Adipocyte (in vitro differentiated cells): ENCODE data around the gene FN3KRP.

Experiments
- DNase-seq: peaks from one replicate; pipeline ENCODE4 v3.0.0-alpha.2; 2015; ENCODE audit warnings: low read depth
- H3K27me3 ChIP-seq: replicated peaks from 2 replicates; pipeline ENCODE4 v1.7.0; 2013; ENCODE audit warnings: mild to moderate bottlenecking, low read length, moderate library complexity; ENCODE audit not compliant: control insufficient read depth, insufficient read depth
- H3K36me3 ChIP-seq: 2 replicates; pipeline ENCODE4 v1.7.0; 2013; ENCODE audit warnings: low read length, mild to moderate bottlenecking, moderate library complexity; ENCODE audit not compliant: control insufficient read depth, insufficient read depth, severe bottlenecking
- H3K4me1 ChIP-seq: 2 replicates; pipeline ENCODE4 v1.7.0; 2013; ENCODE audit warnings: mild to moderate bottlenecking, low read length, moderate library complexity; ENCODE audit not compliant: control insufficient read depth, insufficient read depth
- H3K4me3 ChIP-seq: 2 replicates; pipeline ENCODE4 v1.7.0; 2013; ENCODE audit warnings: mild to moderate bottlenecking, low read length, moderate library complexity
- H3K9ac ChIP-seq: 2 replicates; pipeline ENCODE4 v1.7.0; 2013; ENCODE audit warnings: mild to moderate bottlenecking, low read length, moderate library complexity
- H3K9me3 ChIP-seq: 2 replicates; pipeline ENCODE4 v1.7.0; 2013; ENCODE audit warnings: mild to moderate bottlenecking, low read length, moderate library complexity; ENCODE audit not compliant: control insufficient read depth

FN3KRP gene

DNA sequence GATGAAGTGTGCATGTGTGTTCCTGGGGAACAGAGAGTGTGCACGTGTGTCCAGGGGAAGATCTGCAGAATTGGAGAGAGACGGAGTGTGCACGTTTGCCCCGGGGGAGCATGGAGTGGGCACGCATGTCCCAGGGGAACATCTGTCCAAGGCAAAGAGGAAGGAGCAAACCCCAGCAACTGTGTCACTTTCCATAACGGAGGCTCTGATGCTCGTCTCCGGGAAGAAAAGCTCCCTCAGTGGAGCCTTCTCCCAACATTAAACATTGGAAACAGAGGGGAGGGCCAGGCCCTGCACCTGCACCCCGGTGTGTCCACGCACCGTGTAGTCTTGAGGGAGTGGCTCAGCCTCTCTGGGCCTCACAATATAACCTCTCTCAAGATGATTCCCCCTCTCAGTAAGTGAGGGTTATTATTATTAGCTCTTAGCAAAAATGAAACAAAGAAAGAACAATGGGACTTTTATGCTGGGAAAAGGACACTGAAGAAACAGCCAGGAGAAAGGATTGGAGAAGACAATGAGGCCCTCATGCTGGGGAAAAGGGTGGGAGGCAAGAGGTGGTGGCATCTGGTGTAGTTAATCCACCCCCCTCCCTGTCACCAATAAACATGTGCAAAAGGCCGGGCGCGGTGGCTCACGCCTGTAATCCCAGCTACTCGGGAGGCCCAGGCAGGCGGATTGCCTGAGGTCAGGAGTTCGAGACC, 25.6 kb upstream of the FN3KRP start:
- H3K27me3 ChIP-seq: no peaks in the 10 kb centered on the region
- no peak overlapping the region for H3K9ac ChIP-seq
- DNase-seq: no peak
- H3K9me3 ChIP-seq: peaks cover 9% of the 10 kb centered on the region
- no peaks in the 10 kb centered on the region for H3K36me3 ChIP-seq
- H3K4me3 ChIP-seq: no peak overlapping the region
- H3K4me1 ChIP-seq: no peaks in the 10 kb centered on the region

DNA sequence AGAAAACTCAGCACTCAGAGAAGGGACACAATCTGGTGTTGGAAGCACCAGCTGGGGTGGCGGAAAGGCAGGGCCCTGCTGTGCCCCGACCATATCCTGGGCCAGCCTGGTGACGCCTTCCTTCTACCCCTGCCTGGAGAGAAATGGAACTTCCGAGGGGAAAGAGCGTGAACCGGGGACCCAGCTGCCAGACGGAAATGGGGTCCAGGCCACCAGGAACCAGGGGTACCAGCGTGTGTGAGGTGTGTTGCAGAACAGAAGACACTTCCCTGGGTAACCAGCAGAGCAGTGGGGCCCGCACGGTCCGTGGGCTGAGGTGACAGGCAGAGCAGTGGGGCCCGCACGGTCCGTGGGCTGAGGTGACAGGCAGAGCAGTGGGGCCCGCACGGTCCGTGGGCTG, 24.8 kb upstream of the FN3KRP start:
- Histone ChIP-seq H3K36me3 (no peaks in the 10 kb centered on the region), H3K9ac (no peak overlapping the region), H3K9me3 (peaks cover 9% of the 10 kb centered on the region), H3K27me3 (no peaks in the 10 kb centered on the region), H3K4me3 (no peak overlapping the region), H3K4me1 (no peaks in the 10 kb centered on the region)
- DNase-seq: no peak

DNA sequence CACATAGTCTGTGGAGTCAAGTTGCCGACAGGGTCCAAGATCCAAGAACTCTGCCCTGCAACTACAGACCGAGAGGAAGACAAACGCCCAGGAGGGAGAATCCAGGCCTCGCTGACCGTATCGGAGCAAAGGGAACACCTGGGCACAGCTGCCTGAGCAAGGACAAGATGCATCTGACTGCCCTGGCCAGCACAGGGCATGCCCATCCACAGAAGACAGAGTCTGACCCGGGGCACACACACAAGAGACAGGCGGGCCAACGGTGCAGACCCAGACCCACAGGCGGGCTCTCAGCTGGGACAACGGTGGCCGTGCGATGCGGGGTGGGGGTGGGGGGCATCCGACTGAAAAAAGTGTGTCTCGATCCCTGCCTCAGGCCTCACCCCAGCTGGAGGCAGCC, 24.2 kb upstream of the FN3KRP start:
- DNase-seq: no peak
- Histone ChIP-seq H3K4me1 (peaks cover 2% of the 10 kb centered on the region), H3K4me3 (no peak overlapping the region), H3K27me3 (no peaks in the 10 kb centered on the region), H3K36me3 (no peaks in the 10 kb centered on the region), H3K9me3 (peaks cover 9% of the 10 kb centered on the region), H3K9ac (no peak overlapping the region)

DNA sequence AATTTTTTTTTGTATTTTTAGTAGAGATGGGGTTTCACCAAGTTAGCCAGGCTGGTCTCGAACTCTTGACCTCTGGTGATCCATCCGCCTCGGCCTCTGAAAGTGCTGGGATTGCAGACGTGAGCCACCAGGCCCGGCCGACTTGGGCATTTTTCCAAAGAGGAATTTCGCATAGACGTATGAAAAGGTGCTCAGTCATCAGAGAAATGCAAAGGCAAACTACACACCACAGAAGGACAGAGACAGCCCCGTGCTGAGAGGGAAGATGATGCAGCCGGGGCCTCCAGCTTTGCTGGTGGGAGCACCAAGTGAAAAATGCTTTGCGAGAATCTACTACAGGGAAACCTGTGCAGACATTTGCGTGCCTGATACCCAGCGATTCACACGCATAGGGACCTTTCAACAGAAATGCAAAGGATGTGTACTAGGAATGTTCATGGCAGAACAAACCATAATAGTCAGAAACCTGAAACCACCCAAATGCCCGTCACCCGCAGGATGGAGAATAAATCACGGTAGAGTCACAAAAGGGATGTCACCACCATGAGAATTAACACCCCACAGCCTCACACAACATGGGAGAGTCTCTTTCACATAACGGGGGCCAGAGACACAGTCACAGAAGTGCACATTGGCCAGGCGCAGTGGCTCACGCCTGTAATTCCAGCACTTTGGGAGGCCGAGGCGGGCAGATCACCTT, 23.2 kb upstream of the FN3KRP start:
- Histone ChIP-seq H3K9me3 (peaks cover 9% of the 10 kb centered on the region), H3K4me1 (peaks cover 5% of the 10 kb centered on the region), H3K27me3 (no peaks in the 10 kb centered on the region), H3K36me3 (no peaks in the 10 kb centered on the region), H3K9ac (no peak overlapping the region), H3K4me3 (no peak overlapping the region)
- DNase-seq: no peak

DNA sequence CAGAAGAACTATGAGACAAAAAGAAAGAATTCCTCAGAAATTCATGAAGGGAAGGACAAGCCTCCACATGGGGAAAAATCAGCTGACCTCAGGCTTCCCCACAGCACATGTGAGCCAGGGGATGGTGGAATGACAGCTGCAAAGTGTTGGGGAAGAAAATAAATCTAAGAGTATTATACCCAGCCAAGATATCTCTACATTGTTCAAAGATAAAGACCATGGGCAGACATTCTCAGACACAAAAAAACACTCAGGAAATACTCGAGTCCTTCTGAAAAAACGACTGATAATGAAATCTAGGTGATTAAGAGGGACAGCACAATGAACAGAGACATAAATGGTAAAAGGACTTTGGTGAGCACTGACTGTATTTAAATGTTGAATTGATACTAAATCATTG, 21.9 kb upstream of the FN3KRP start:
- Histone ChIP-seq H3K9ac (no peak overlapping the region), H3K27me3 (no peaks in the 10 kb centered on the region), H3K9me3 (peaks cover 9% of the 10 kb centered on the region), H3K4me1 (peaks cover 9% of the 10 kb centered on the region), H3K36me3 (no peaks in the 10 kb centered on the region), H3K4me3 (no peak overlapping the region)
- no peak for DNase-seq

DNA sequence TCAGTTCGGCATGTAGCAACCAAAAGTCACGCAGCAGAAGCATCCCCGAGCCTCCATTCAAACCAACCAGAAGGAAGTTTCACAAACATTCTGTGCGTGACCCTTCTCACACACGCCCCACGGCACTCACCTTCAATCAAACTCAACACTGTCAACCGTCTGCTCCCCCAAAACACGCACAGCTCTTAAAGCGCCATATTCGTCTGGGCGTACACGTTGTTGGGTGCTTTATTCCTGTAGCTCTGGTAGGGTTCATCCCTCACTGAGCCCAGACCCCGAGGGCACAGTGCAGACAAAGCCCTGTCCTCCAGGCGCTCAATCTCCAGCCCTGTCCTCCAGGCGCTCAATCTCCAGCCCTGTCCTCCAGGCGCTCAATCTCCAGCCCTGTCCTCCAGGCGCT, 20.2 kb upstream of the FN3KRP start:
- no peaks in the 10 kb centered on the region for H3K27me3 ChIP-seq
- no peaks in the 10 kb centered on the region for H3K36me3 ChIP-seq
- peaks cover 9% of the 10 kb centered on the region for H3K9me3 ChIP-seq
- H3K9ac ChIP-seq: no peak overlapping the region
- no peak for DNase-seq
- H3K4me3 ChIP-seq: no peak overlapping the region
- peaks cover 9% of the 10 kb centered on the region for H3K4me1 ChIP-seq

DNA sequence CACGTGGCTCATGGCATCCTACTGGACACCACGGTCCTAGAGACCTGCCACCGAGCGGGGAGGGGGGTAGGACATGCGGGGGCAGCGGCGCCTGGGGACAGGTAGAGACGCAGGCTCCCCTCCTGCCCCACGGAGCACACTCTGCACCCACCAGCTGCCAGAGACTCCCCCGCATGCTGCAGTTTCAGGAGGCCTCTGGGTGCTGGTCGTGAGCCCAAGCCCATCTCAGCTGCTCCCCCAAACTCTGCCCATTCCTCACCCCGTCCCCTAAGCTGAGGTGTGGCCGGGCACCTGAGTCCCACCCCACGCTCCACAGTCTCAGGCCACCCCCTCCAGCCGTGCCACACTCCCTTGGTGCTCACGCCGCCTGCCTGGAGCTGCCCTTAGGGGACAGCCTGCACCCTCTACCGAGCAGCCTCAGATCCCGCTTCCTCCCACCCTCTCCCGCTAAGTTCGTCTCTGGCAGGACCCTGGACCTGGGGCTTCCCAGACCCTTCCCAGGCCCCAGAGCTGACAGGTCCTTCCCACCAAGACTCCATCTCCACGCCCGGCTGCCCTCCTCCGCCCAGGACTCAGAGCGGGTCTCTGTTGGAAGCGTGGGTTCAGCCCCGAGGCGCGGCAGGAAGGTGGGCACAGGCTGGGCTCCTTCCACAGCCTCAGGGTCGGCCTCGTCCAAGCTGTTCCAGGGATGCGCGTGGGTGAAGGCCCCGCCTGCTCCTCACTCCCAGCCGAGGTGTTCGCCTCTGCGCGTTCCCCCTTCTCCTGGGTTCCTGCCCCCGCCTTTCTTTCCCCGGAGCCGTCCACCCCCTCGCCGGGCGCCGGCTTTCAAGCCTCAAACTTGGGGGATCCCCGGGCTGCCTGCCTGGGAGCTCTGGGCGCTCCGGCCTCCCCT, 19.3 kb upstream of the FN3KRP start:
- Histone ChIP-seq H3K9me3 (peaks cover 9% of the 10 kb centered on the region), H3K36me3 (no peaks in the 10 kb centered on the region), H3K9ac (peak overlapping the region; percentile 70), H3K4me1 (peaks cover 9% of the 10 kb centered on the region), H3K27me3 (no peaks in the 10 kb centered on the region), H3K4me3 (peak overlapping the region; percentile 78)
- peak; percentile 48 for DNase-seq

DNA sequence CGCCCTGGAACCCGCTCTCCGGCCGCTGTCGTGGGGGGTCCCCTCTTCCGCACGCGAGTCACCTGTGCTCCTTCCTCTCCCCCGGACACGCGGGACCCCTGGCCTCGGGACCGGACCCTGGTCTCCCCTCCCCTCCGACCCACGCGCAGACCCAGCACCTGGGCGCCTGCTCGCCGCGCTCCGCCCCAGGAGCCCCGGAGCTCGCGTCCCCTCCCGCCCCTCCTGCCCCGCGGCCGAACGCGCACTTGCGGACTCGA, 18.8 kb upstream of the FN3KRP start:
- peak overlapping the region; percentile 78 for H3K4me3 ChIP-seq
- H3K27me3 ChIP-seq: no peaks in the 10 kb centered on the region
- peaks cover 9% of the 10 kb centered on the region for H3K9me3 ChIP-seq
- H3K4me1 ChIP-seq: peaks cover 9% of the 10 kb centered on the region
- no peaks in the 10 kb centered on the region for H3K36me3 ChIP-seq
- DNase-seq: no peak
- H3K9ac ChIP-seq: peak overlapping the region; percentile 70

DNA sequence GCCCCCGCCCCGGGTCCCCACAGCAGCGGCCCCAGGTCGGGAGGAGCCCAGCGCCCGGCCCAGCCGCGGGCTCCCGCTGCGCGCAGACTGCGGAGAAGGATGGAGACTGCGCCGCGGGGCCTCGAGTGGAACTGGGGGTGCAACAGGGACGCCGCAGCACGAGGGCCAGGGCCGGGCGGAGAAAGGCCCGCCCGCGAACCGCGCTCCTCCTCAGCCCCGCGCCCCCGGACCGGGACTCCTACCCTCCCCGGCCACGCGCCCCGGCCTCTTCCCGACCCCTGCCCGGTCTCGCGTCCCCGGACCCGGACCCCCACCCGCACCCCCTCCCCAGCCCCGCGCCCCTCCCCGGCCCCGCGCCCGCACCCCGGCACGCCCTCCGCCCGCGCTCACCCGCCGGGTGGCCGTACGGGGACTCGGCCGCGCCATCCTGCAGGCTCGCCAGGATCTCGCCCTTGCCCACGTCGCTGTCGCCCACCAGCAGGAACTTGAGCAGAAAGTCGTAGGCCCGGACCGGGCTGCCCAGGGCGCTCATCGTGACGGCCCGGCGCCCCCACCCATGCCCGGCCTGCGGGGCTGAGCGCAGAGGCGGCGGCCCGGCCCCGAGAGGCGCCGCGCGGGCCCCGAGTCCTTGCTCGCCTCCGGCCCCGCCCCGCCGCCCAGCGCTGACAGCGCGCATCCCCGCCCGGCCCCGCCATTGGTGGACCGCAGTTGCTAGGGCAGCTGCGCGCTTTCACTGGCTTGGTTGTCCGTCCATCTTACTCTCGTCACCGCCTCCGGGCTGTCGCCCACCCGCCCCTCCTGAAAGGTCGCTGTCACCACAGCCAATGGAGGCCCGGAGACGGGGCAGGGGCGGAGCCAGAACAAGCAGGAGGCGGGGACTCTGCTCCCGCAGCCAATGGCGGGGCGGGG, 18.2 kb upstream of the FN3KRP start, which contains the start of gene RAB40B:
TSS of gene RAB40B (minus strand) at position 634 of the 909 bp plus-strand sequence. CDS start at position 532, 102 bp downstream.
- H3K4me1 ChIP-seq: peaks cover 9% of the 10 kb centered on the region
- H3K9me3 ChIP-seq: peaks cover 9% of the 10 kb centered on the region
- peak; percentile 99 for DNase-seq
- H3K27me3 ChIP-seq: peaks cover 1% of the 10 kb centered on the region
- H3K9ac ChIP-seq: peak within 1 kb of the TSS; percentile 75
- H3K36me3 ChIP-seq: no peaks in the 10 kb centered on the region
- H3K4me3 ChIP-seq: peak within 1 kb of the TSS; percentile 83

DNA sequence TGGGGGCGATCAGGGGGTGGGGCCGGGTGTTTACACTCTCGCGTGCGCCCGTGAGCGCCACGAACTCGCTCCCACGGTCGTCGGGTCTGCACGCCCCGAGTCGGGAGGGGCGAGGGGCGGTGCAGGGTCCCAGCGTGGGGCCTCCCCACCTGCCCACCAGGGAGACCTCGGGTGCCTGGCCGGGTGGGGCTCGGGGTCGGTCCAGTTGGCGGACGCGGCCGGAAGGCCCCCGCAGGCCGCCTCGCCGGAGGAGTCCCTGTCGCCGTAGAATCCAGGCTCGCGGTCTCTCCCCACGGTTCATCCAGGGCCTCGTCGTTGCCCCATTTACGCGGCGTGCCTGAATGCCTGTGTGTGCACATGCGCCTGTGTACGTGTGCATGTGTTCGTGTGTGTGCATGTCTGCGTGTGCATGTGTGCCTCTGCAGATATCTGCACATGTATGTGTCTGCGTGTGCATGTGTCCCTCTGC, 17.5 kb upstream of the FN3KRP start:
- peak overlapping the region; percentile 83 for H3K4me3 ChIP-seq
- peaks cover 9% of the 10 kb centered on the region for H3K9me3 ChIP-seq
- H3K9ac ChIP-seq: peak overlapping the region; percentile 70
- DNase-seq: no peak
- peaks cover 4% of the 10 kb centered on the region for H3K27me3 ChIP-seq
- no peaks in the 10 kb centered on the region for H3K36me3 ChIP-seq
- H3K4me1 ChIP-seq: peaks cover 9% of the 10 kb centered on the region
